Inferior parietal cortex (tissue), 1 donor: ENCODE measurements around the gene CCDC192.
"Not testable (repeated sequence)": the region's sequence is repeated elsewhere in the genome, so short reads cannot be mapped to it uniquely, and the experiment has no call there.

Experiments
- DNase-seq: peaks from one replicate; pipeline ENCODE4 v3.0.0-alpha.2; 2016; ENCODE audit errors: extremely low spot score

The CCDC192 gene

GRCh38 chr5:127847641-127848040 lies 144.4 kb downstream of the CCDC192 start:
- not testable (repeated sequence) for DNase-seq

DNA sequence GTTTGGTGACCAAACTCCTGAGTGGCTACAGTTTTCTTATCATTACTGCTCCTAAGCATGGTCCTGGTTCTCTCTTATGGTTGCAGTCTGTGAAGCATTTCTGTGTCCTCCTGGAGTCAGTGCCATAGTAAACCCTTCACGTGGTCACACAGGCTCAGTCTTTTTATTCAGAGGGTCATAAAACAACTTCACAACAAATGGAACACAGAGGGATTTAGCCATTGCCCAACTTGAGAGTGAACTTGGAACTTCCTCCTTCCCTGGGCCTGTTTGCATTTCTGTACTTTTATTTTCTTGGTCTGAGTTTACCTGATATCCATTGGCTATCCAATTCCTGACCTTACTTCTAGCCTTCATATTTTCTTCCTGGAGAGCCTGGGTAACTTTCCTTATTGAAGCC lies 144.9 kb downstream of the CCDC192 start:
- no peak for DNase-seq

DNA sequence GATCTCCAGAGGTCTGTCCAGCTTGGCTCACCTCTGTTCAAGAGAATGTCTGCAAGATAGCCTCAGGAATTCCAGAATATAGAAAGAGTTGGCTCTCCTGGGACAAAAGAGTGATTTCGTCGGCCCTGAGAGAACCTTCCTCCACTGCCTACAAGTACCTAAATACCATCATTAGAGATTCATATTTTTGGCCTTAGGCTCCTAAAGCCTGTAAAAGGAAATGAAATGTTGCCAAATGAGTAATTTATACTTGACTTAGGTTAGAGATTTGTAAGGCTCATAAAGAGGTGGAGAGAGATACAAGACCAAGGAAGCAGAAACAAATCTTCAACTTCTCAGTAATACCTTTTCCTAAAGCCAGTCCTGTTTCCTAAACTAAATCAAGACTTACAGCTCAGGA lies 146.2 kb downstream of the CCDC192 start:
- no peak for DNase-seq

GRCh38 chr5:127849891-127850290 lies 146.7 kb downstream of the CCDC192 start:
- DNase-seq: no peak

DNA sequence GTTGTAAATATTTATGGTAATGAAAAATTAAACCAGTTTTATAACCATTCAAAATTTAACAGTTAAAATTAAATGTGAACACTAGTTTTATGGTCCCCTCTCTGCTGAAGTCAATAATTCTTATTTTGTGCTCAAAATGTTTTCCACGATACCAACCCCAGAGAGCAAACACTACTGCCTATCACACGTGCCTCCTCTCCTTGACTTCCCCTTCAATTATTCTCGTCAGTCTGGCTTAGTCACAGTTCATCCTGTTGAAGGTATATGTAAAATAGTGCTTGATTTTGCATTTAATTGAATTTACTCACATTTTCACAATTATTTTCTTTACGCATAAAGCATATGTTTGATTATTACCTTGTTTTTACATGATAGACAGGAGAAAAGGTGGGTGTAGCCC lies 148.8 kb downstream of the CCDC192 start:
- DNase-seq: no peak

GRCh38 chr5:127854520-127854919 lies 151.3 kb downstream of the CCDC192 start:
- no peak for DNase-seq

DNA sequence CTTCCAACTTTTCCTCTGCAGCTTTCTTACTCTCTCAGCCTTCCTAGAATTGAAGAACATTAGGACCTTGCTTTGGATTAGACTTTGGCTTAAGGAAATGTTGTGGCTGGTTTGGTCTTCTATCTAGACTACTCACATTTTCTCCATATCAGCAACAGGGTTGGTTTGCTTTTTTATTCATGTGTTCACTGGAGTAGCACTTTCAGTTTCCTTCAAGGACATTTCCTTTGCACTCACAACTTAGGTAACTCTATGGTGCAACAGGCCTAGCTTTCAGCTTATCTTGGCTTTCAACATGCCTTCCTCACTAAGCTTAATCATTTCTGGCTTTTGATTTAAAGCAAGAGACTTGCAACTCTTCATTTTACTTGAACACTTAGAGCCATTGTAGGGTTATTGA lies 153.1 kb downstream of the CCDC192 start:
- DNase-seq: no peak

GRCh38 chr5:127858116-127858784 lies 155.1 kb downstream of the CCDC192 start:
- no peak for DNase-seq

- no peak for DNase-seq
Observed at GRCh38 chr5:127860291-127860690, 157.1 kb downstream of the CCDC192 start.

- DNase-seq: no peak
Observed at GRCh38 chr5:127863161-127863560, 160.0 kb downstream of the CCDC192 start.

GRCh38 chr5:127863610-127864395 lies 160.6 kb downstream of the CCDC192 start:
- no peak for DNase-seq

- no peak for DNase-seq
Observed at GRCh38 chr5:127864511-127864910, 161.3 kb downstream of the CCDC192 start.

GRCh38 chr5:127865273-127865672 lies 162.1 kb downstream of the CCDC192 start:
- DNase-seq: no peak

- no peak for DNase-seq
Observed at GRCh38 chr5:127867022-127867783, 164.0 kb downstream of the CCDC192 start.

GRCh38 chr5:127870914-127871313 lies 167.7 kb downstream of the CCDC192 start:
- DNase-seq: no peak

GRCh38 chr5:127871503-127872153 lies 168.4 kb downstream of the CCDC192 start:
- no peak for DNase-seq

GRCh38 chr5:127872494-127872893 lies 169.3 kb downstream of the CCDC192 start:
- DNase-seq: no peak

DNA sequence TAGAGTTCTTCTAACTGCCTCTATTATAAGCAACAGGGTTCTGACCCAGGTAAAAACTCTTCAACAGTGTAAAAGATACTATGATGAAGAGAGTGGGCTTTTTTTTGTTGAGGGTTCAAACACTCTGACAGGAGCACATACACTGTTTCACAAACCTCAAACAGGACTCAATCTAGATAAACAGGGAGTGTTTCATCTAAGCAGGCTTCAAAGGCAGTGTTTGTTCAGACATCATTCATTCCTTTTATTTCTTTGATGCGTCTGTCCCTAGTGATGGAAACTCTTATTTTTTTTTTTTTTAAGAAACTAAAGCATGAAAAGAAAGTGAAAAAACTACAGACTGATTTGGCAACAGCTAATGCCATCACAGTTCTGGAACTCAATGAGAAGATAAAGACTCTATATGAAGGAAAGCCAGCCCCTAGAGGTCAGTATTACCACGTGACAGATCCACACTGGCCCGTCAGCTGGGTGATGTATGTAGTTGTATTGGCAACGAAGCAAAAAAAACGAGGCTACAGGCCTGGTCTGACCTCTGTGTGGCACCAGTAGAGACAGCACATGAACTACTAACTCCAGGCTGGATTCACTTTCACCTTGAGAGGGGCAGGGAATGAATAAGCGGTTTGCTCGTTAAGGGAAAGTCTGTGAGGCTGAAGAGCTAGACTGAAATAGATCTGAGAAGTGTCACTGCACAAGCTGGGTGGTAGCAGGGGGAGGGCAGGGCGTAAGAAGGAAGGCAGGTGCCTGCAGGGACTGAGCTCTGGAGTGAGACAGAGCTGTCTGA lies 172.2 kb downstream of the CCDC192 start:
- peak; percentile 79 for DNase-seq

GRCh38 chr5:127876384-127876783 lies 173.2 kb downstream of the CCDC192 start:
- DNase-seq: no peak

DNA sequence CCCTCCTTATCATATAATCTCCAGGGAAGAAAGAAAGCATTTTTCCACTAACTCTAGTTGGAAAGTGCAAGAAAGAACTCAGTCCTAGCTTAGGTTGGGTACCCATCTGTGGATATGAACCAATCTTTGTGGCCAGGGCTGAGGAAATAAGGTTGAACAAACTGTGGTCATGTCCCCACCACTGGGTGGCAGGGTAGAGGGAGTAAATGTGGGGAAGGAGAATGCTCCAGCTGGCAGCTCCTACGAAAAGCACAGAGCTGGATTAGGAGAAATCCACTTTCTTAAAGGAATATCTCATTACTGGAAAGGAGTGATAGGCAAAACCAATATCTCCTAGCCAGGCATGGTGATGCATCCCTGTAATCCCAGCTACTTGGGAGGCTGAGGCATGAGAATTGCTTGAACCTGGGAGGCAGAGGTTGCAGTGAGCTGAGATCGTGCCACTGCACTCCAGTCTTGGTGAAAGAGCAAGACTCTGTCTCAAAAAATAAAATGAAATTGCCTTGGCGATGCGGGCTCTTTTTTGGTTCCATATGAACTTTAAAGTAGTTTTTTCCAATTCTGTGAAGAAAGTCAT lies 175.1 kb downstream of the CCDC192 start:
- DNase-seq: no peak

GRCh38 chr5:127884416-127884815 lies 181.2 kb downstream of the CCDC192 start:
- DNase-seq: no peak
